ENCODE results near the gene TBC1D14.
A peak's percentile ranks its signal among the peaks of the same experiment; 100 is the strongest.
"Not testable (repeated sequence)": the region's sequence is repeated elsewhere in the genome, so short reads cannot be mapped to it uniquely, and the experiment has no call there.

Gene TBC1D14

GRCh38 chr4:7068279-7068842, 158.7 kb downstream of the TBC1D14 start:
- DNase-seq, result no peak

- no peak for DNase-seq
Measured at GRCh38 chr4:7068883-7069282, 159.3 kb downstream of the TBC1D14 start.

GRCh38 chr4:7070729-7071511, 161.3 kb downstream of the TBC1D14 start:
- peak; percentile 90 for DNase-seq

- no peak for DNase-seq
Measured at GRCh38 chr4:7073059-7073458, 163.4 kb downstream of the TBC1D14 start.

- peak; percentile 49 for DNase-seq
Measured at GRCh38 chr4:7073526-7074390, 164.1 kb downstream of the TBC1D14 start.

GRCh38 chr4:7074426-7074825, 164.8 kb downstream of the TBC1D14 start:
- DNase-seq, result no peak

GRCh38 chr4:7075962-7076695, 166.5 kb downstream of the TBC1D14 start:
- DNase-seq, result no peak

GRCh38 chr4:7076696-7077082, 167.1 kb downstream of the TBC1D14 start:
- DNase-seq, result no peak

GRCh38 chr4:7077371-7077770, 167.7 kb downstream of the TBC1D14 start:
- no peak for DNase-seq

GRCh38 chr4:7078025-7078424, 168.4 kb downstream of the TBC1D14 start:
- DNase-seq, result no peak

- DNase-seq, result not testable (repeated sequence)
Measured at GRCh38 chr4:7079483-7079882, 169.9 kb downstream of the TBC1D14 start.

- DNase-seq, result not testable (repeated sequence)
Measured at GRCh38 chr4:7079909-7080308, 170.3 kb downstream of the TBC1D14 start.
